Middle frontal gyrus (tissue), 1 donor: ENCODE measurements around the gene OR3A2.
"Not testable (repeated sequence)": the region's sequence is repeated elsewhere in the genome, so short reads cannot be mapped to it uniquely, and the experiment has no call there.

Experiments
- DNase-seq: peaks from one replicate; pipeline ENCODE4 v3.0.0-alpha.2; 2015; ENCODE audit warnings: low spot score; ENCODE audit errors: extremely low spot score

The OR3A2 gene

DNA sequence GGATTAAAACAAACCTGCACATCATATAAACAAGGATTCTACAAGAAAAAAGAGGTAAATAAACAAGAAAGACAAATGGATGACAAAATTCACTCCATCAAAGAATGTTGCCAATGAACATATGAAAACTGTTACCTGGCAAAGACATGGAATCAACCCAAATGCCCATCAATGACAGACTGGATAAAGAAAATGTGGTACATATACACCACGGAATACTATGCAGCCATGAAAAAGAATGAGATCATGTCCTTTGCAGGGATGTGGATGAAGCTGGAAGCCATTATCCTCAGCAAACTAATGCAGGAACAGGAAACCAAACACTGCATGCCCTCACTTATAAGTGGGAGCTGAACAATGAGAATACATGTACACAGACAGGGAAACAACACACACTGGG lies 92.6 kb downstream of the OR3A2 start:
- DNase-seq = not testable (repeated sequence)

DNA sequence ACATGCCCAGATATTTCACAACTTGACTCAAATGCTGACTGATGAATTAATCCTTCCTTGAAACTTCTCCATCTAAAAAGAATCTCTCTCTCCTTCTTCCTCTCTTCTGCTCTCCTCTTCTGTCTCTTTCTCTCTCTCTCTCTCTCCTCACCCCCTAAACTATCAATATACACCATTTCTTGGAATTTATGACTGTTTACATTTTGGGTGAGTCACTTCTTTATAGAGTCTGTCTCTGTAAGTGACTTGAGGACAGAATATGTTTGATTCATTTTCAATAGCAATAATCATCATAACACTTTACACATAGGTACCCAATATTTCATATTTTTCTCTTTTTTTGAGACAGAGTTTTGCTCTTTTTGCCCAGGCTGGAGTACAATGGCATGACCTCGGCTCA lies 103.2 kb downstream of the OR3A2 start:
- no peak for DNase-seq

DNA sequence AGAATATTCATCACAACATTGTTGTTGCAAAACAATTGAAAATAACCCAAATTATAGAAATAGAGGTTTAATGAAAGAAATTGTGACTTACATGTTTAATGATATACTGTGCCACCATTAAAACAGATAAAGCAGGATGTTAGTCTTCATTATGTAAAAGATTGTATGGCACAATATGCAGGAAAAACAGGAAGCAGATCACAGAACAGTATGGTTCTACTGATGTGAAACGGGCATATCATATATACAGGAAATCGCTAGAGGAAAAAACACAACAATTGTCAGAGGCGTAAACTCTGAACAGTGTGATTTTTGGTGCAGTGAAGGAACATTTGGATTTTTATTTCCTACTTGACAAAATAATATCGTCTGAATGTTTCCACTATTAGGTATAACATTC lies 110.0 kb downstream of the OR3A2 start:
- no peak for DNase-seq

GRCh38 chr17:3271072-3271848 lies 114.8 kb downstream of the OR3A2 start:
- no peak for DNase-seq

DNA sequence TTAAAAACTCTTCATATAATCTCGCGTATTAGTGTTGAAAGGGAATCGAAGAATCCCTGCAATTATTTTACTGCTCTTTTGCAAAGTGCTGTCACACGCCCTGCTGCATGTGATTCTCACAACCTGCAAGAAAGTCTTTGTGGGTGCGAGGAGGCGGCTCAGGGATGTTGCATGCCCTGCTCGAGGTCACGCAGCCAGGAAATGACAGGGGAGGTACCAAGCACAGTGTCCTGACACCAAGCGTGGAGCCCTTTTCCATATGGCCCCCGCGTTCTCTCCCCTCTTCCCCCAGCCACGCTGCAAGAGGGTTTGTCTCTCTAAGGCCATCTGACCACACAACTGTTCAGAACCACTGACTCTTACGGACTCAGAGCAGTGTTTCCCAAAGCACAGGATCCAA lies 125.5 kb downstream of the OR3A2 start:
- DNase-seq = no peak

DNA sequence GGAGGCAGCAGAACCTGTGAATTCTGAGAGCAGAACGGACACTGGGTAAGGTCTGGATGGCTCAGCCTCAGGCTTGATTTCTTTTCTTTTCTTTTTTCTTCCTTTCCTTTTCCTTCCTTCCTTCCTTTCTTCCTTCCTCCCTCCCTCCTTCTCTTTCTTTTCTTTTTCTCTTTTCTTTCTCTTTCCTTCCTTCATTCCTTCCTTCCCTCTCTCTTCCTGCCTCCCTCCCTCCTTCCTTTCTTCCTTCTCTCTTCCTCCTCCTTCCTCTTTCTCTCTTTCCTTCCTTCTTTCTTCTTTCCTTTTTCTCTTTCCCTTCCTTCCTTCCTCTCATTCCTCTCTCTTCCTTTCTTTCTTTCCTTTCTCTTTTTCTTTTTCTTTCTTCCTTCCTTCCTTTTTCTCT lies 125.9 kb downstream of the OR3A2 start:
- no peak for DNase-seq

GRCh38 chr17:3256575-3256974 lies 129.5 kb downstream of the OR3A2 start:
- DNase-seq = no peak

DNA sequence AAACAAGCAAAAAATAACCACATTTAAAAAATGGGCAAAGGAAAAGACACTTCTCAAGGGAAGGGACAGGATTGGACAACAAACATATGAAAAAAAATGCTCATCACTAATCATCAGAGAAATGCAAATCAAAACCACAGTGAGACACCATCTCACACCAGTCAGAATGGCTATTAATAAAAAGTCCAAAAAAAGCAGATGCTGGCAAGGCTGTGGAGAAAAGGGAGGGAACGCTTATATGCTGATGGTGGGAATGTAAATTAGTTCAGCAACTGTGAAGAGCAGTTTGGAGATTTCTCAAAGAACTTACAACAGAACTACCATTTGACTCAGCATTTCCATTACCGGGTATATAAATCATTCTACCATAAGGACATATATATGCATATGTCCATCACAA lies 137.1 kb downstream of the OR3A2 start:
- DNase-seq = not testable (repeated sequence)

- not testable (repeated sequence) for DNase-seq
Measured at GRCh38 chr17:3244841-3245240, 141.3 kb downstream of the OR3A2 start.

DNA sequence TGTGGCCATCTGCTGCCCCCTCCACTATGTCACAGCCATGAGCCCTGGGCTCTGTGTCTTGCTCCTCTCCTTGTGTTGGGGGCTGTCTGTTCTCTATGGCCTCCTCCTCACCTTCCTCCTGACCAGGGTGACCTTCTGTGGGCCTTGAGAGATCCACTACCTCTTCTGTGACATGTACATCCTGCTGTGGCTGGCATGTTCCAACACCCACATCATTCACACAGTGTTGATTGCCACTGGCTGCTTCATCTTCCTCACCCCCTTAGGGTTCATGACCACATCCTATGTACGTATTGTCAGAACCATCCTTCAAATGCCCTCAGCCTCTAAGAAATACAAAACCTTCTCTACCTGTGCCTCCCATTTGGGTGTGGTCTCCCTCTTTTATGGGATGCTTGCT lies 145.1 kb downstream of the OR3A2 start:
- DNase-seq = not testable (repeated sequence)

GRCh38 chr17:3238685-3239084 lies 147.4 kb downstream of the OR3A2 start:
- not testable (repeated sequence) for DNase-seq

DNA sequence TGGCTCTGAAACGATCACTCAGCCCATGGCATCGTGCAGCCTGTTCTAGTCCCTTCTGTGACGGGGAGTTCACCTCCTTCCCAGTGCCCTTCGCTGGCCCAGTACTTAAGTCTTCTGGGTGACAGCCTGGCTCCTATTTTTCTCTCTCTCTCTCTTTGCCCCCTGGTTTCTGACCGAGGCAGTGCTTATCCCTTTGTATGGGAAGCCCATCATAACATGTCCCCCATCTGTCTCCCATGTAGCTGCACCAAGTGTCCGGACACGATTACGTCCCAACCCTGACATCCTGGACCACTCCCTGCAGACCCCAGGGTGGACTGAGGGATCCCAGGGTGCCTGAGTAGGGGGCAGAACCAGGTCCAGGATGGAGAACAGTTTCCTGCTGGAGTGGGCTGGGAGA lies 153.8 kb downstream of the OR3A2 start:
- not testable (repeated sequence) for DNase-seq
